Activated CD8-positive, alpha-beta memory T cell treated with anti-CD3 and anti-CD28 coated beads, Interleukin-2, amount 10 ng/mL, durations not matched to agents 7 days and 5 days (primary cell): ENCODE results near the gene SMCR8. TPM values are rescaled to one million over a fixed set of nuclear protein-coding genes. Genes with fewer than 3 reads are reported as not detected.

Source experiments
- ATAC-seq: fragments of 150-1000 bp; cut with Tn5 transposase; one replicate; pipeline ENCODE4 v1.10.0; 2021; ENCODE audit warnings: moderate library complexity
- CTCF ChIA-PET: fragments of 350-600 bp; sonication (Branson Sonifier 250); formaldehyde crosslinking; loops from one replicate; lab custom pipeline; 2021; ENCODE audit warnings: antibody characterized with exemption; lab: Charles Lee
- DNase-seq: peaks from one replicate; pipeline ENCODE4 v3.0.0-alpha.2; 2020
- H3K27ac Mint-ChIP-seq: one replicate; pipeline ENCODE4 v1.8.0; 2021; ENCODE audit warnings: mild to moderate bottlenecking, mixed read lengths
- H3K27me3 Mint-ChIP-seq: one replicate; pipeline ENCODE4 v1.8.0; 2021; ENCODE audit warnings: mixed read lengths
- H3K36me3 Mint-ChIP-seq: one replicate; pipeline ENCODE4 v1.8.0; 2021; ENCODE audit warnings: mild to moderate bottlenecking, mixed read lengths
- H3K4me1 Mint-ChIP-seq: one replicate; pipeline ENCODE4 v1.8.0; 2021; ENCODE audit warnings: mixed read lengths
- H3K4me3 Mint-ChIP-seq: one replicate; pipeline ENCODE4 v1.8.0; 2021; ENCODE audit warnings: mild to moderate bottlenecking, moderate library complexity, mixed read lengths
- H3K9me3 Mint-ChIP-seq: one replicate; pipeline ENCODE4 v1.8.0; 2022; ENCODE audit warnings: low read depth, mixed read lengths
- total RNA-seq, 2 experiments: library from RNA; stranded (reverse); gene quantifications; one replicate each; pipeline ENCODE4 v1.2.3, GENCODE V29; 2021

The SMCR8 gene, protein sequence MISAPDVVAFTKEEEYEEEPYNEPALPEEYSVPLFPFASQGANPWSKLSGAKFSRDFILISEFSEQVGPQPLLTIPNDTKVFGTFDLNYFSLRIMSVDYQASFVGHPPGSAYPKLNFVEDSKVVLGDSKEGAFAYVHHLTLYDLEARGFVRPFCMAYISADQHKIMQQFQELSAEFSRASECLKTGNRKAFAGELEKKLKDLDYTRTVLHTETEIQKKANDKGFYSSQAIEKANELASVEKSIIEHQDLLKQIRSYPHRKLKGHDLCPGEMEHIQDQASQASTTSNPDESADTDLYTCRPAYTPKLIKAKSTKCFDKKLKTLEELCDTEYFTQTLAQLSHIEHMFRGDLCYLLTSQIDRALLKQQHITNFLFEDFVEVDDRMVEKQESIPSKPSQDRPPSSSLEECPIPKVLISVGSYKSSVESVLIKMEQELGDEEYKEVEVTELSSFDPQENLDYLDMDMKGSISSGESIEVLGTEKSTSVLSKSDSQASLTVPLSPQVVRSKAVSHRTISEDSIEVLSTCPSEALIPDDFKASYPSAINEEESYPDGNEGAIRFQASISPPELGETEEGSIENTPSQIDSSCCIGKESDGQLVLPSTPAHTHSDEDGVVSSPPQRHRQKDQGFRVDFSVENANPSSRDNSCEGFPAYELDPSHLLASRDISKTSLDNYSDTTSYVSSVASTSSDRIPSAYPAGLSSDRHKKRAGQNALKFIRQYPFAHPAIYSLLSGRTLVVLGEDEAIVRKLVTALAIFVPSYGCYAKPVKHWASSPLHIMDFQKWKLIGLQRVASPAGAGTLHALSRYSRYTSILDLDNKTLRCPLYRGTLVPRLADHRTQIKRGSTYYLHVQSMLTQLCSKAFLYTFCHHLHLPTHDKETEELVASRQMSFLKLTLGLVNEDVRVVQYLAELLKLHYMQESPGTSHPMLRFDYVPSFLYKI
- 10 to 100 TPM; 27.5 to 31.3 TPM for total RNA-seq

DNA sequence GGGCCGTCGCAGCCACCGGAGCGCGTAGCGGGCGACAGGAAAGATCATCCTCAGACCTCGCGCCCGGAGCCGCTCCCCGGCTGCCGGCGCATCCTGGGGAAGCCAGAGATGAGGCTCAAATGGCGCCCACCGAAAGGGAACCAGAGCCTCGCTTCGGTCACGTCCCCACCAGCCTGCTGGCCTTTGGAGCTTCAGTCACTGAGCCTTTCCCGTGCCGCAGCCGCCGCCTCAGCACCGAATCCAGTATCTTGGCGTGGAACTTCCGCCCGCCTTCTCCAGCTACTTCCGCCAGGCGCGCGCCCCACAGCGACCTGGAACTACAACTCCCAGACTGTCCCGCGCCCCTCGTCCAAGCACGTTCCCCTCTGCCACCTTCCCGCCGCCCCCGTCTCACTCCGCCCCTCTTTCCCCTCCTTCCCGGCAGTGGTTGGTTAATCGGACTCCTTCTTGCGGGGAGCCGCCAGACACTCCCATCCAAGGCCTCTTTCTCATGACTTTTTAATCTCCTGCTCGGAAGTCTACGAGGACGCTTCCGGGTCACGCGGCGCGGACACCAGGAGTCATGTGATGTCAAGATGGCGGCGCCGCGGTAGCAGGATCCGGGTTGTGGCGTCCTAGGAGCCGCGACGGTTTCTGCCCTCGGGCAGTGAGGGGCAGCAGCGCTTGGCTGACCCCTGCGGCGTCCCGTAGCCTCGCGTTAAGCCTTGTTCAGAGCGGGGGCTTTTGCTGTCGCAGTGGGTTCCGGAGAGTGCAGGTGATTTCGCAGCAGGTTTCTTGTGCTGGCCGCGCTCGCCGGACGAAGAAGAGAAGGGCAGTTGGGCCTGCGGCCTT is at the start of gene SMCR8, which contains the start of gene TOP3A:
SMCR8 (plus strand) TSS at position 563 of the 831 bp plus-strand sequence. CDS start 497 bp downstream, outside the sequence.
TOP3A (minus strand) TSS at position 264 of the 831 bp plus-strand sequence; CDS start at position 48, 216 bp downstream.
- ATAC-seq (peak; percentile 92), DNase-seq (peak; percentile 99)

DNA sequence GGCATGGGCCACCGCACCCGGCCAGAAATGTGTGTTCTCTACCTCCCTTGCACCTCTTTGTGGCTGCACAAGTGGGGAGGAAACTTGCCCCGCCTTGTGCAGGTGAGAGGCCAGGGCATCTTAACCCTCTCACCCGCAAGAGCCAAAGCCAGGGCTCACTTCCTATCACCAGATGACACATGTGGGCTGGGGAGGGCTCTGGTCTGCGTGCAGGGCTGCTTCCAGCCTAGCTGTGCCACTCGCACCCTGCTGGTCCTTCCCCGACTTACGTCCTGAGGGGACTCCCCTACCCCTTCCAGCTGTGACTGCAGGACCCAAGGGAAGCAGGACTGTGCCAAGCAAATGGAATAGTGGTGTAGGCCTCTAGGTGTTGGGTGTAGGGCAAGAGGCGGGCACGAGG is 47.7 kb upstream of the SMCR8 start:
- ATAC-seq, result peak; percentile 42
- H3K27ac Mint-ChIP-seq, result peak overlapping the region; percentile 40
- no peak overlapping the region for H3K4me3 Mint-ChIP-seq
- peak; percentile 53 for DNase-seq
- CTCF ChIA-PET, result interaction anchor here (1.7 kb wide), 1 partner anchor 11 kb away, joined by 5 read pairs; no protein-coding TSS in a partner anchor
- no peaks in the 10 kb centered on the region for H3K27me3 Mint-ChIP-seq
- H3K36me3 Mint-ChIP-seq, result peaks cover 7% of the 10 kb centered on the region
- H3K9me3 Mint-ChIP-seq, result no peaks in the 10 kb centered on the region
- H3K4me1 Mint-ChIP-seq, result peaks cover 25% of the 10 kb centered on the region

More for the DNA sequence above, at the start of gene SMCR8, which contains the start of gene TOP3A:
- peak within 1 kb of the TSS; percentile 99 for H3K27ac Mint-ChIP-seq
- CTCF ChIA-PET, result interaction anchor here (0.6 to 2.3 kb wide), 2 partner anchors 17 to 40 kb away, joined by 4 to 7 read pairs; no protein-coding TSS in a partner anchor
- H3K27me3 Mint-ChIP-seq, result no peaks in the 10 kb centered on the region
- H3K4me3 Mint-ChIP-seq, result peak within 1 kb of the TSS; percentile 88
- no peaks in the 10 kb centered on the region for H3K9me3 Mint-ChIP-seq
- H3K4me1 Mint-ChIP-seq, result peaks cover 74% of the 10 kb centered on the region
- H3K36me3 Mint-ChIP-seq, result peaks cover 40% of the 10 kb centered on the region

DNA sequence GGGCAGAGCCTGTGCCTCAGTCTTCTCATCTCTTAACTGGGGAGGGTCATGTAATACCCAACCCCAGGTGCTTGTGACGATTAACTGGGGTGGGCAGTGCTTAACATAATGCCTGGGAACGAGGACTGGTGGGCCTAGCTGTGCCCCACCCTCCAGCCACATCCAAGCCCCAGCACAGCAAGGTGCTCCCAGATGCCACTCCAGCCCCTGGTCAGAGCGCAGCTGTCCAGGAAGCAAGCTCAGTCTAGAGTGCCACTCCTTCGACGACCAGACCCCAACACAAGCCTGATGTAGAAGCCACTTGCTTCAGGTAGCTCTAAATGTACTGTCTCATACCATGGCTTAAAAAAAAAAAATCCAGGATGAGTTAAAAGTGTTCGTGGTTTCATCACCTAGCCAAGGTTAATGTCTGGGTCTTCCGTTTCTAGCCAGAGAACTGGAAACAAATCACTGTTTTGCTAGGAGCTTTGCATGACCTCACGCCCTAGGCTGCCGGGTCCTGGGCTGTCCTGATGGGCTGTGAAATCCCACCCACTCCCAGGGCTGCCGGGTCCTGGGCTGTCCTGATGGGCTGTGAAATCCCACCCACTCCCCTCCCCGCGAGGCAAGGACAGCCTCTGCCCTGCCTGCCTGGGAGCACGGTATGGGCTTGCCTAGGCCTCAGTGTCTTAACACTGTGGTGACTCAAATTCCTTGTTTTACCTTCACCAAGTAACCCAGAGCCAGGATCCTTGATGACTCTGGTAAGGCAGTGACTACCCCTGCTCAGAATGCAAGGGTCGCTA is 47.0 kb upstream of the SMCR8 start:
- ATAC-seq (peak; percentile 35), DNase-seq (no peak)
- H3K4me3 Mint-ChIP-seq, result no peak overlapping the region
- H3K27me3 Mint-ChIP-seq, result no peaks in the 10 kb centered on the region
- peak overlapping the region; percentile 40 for H3K27ac Mint-ChIP-seq
- CTCF ChIA-PET, result interaction anchor here (0.6 to 1.8 kb wide), 3 partner anchors 9 to 173 kb away, joined by 4 to 5 read pairs (median 4); partner anchors contain the start of gene FLII
- peaks cover 25% of the 10 kb centered on the region for H3K4me1 Mint-ChIP-seq
- H3K9me3 Mint-ChIP-seq, result no peaks in the 10 kb centered on the region
- H3K36me3 Mint-ChIP-seq, result peaks cover 11% of the 10 kb centered on the region

DNA sequence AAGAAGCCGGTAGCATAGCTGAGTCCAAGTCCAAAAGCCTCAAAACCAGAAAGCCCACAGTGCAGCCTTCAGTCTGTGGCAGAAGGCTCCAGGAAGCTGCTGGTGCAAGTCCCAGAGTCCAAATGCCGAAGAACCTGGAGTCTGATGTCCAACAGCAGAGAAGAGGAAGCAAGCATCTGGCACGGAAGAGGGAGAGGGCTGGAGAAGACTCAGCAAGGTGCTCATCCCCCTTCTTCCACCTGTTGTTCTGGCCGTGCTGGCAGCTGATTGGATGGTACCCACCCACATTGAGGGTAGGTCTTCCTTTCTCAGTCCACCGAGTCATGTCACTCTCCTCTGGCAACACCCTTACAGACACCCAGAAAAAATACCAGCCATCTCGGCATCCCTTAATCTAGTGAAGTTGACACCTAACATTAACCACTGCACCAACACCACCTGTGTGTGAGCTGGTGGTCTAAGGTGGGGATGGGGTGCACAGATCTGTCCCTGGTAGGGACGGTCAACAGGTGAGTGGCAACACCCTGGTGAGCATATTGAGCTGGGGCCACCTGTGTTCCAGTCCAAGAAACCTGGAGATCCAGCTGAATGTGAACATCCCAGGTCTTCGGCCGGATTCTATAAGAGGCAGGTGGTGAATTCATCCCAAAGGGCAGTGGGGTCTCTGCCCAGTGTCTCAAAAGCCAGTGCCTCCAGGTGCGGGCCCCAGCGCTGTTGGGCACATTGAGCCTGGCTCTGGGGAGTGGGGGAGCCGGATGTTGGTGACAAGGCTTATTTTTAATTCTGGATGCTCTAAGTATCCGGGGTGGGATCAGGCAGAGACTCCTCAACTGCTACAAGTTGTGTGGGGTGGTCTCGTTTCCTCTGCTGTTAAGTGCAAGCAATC is 44.8 kb upstream of the SMCR8 start:
- no peak for DNase-seq
- CTCF ChIA-PET, result no interaction called here
- Mint-ChIP-seq H3K4me3 (no peak overlapping the region), H3K36me3 (peaks cover 10% of the 10 kb centered on the region), H3K4me1 (peaks cover 25% of the 10 kb centered on the region), H3K9me3 (no peaks in the 10 kb centered on the region), H3K27me3 (no peaks in the 10 kb centered on the region), H3K27ac (no peak overlapping the region)
- no peak for ATAC-seq

DNA sequence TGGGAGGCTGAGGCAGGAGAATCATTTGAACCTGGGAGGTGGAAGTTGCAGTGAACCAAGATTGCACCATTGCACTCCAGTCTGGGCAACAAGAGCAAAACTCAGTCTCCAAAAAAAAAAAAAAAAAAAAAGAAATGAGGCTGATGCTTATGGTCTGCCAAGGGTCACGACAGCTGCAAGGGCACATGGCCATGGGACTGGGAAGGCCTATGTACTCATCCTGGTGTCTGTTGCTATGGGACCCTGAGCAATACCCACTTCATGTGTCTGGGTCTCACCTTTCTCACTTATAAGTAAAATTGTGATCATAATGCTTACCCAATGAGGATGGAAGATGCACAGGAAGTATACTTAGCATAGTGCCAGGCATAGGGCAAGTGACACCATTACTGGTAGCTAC is 38.0 kb upstream of the SMCR8 start:
- CTCF ChIA-PET, result interaction anchor here (0.7 kb wide), 1 partner anchor 243 kb away, joined by 3 read pairs; no protein-coding TSS in a partner anchor
- peaks cover 38% of the 10 kb centered on the region for H3K36me3 Mint-ChIP-seq

DNA sequence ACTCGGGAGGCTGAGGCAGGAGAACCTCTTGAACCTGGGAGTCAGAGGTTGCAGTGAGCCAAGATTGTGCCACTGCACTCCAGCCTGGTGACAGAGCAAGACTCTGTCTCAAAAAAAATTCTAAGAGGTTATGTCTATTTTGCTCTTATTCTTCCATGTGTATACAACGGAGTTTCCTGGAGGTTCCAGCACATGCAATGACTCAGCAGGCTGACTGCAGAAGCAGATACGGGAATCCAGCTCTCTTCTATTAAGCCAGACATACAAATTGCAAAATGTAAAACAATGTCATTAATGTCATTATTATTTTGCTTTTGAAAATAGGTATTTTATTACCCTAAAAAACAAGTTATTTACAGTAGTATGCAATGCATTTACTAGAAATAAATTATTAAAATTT is 36.2 kb upstream of the SMCR8 start:
- no peak overlapping the region for H3K27ac Mint-ChIP-seq
- H3K4me3 Mint-ChIP-seq, result no peak overlapping the region
- ATAC-seq (no peak), DNase-seq (no peak)
- H3K27me3 Mint-ChIP-seq, result no peaks in the 10 kb centered on the region
- no peaks in the 10 kb centered on the region for H3K9me3 Mint-ChIP-seq
- peaks cover 44% of the 10 kb centered on the region for H3K36me3 Mint-ChIP-seq
- CTCF ChIA-PET, result no interaction called here
- no peaks in the 10 kb centered on the region for H3K4me1 Mint-ChIP-seq

More for the DNA sequence above, 38.0 kb upstream of the SMCR8 start:
- DNase-seq (no peak), ATAC-seq (no peak)
- Mint-ChIP-seq H3K9me3 (no peaks in the 10 kb centered on the region), H3K27me3 (no peaks in the 10 kb centered on the region), H3K4me3 (no peak overlapping the region), H3K27ac (no peak overlapping the region), H3K4me1 (no peaks in the 10 kb centered on the region)

DNA sequence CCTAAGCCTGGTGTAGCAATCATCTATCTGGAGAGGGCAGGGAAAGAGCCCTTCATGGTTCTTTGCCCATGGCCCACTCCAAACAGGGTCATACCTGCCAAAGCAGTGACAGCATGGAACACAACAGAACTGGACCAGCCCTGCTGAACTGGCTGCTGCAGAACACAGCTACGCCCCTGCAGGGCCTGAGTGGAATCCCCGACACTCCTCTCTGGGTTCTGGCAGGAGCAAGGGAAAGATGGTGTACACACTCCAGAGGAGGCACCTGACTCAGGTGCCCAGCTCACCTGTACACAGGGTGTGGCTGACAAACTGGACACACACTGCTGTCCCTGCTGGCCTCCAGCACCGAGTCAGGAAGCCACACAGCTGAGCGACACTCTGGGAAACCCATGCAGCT is 34.8 kb upstream of the SMCR8 start:
- no peaks in the 10 kb centered on the region for H3K9me3 Mint-ChIP-seq
- H3K4me3 Mint-ChIP-seq, result no peak overlapping the region
- H3K36me3 Mint-ChIP-seq, result peaks cover 53% of the 10 kb centered on the region
- H3K27ac Mint-ChIP-seq, result no peak overlapping the region
- CTCF ChIA-PET, result no interaction called here
- H3K4me1 Mint-ChIP-seq, result no peaks in the 10 kb centered on the region
- DNase-seq (no peak), ATAC-seq (no peak)
- H3K27me3 Mint-ChIP-seq, result no peaks in the 10 kb centered on the region

DNA sequence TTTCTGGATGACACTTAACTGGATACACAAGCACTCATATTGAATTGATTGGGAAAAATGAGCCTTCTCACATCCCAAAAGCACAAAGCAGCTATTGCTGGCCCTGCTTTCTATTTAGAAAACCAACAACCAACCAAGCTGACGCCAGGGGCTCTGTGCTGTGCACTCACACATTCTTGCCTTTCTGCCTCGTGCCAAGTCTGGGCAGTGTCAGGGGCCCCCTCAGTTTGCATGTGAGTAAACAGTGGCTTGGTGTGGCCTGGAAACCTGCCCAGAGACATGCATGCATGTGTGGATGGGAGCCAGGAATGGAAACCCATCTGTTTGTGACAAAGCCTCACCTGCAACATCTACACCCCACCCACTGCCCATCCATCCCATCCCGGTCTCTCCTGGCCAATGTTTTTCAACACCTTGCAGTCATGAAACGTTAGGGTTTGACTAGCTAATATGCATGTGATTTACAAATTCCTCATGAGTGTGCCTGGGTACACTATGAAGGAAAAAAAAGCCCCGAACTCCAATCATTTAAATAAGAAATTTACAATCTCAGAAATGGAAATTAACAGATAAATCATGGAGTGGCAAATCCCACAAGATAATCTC is 34.2 kb upstream of the SMCR8 start:
- CTCF ChIA-PET, result no interaction called here
- no peaks in the 10 kb centered on the region for H3K9me3 Mint-ChIP-seq
- no peak for ATAC-seq

DNA sequence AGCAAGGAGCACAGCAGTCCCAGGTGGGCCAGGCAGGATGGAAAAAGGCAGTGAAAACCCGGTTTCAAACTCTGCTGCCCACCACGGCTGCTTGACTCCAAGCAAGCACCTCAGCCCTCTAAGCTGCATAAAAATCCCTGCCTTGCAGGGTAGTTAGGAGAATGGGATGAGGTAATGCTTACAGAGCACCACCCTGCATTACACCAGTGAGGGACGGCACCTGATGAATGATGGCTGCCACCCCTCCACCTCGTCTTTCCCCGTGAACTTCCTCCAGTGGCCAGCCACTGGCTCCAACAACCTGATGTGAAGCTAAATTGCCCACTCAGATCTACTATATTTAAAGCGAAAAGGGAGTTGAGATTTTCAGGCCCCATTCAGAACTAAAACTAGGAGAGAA is 33.3 kb upstream of the SMCR8 start:
- CTCF ChIA-PET, result interaction anchor here (0.6 kb wide), 1 partner anchor 64 kb away, joined by 3 read pairs; no protein-coding TSS in a partner anchor
- H3K4me1 Mint-ChIP-seq, result no peaks in the 10 kb centered on the region
- H3K9me3 Mint-ChIP-seq, result no peaks in the 10 kb centered on the region
- H3K27ac Mint-ChIP-seq, result no peak overlapping the region
- H3K4me3 Mint-ChIP-seq, result no peak overlapping the region
- H3K36me3 Mint-ChIP-seq, result peaks cover 54% of the 10 kb centered on the region
- ATAC-seq (no peak), DNase-seq (no peak)
- no peaks in the 10 kb centered on the region for H3K27me3 Mint-ChIP-seq

More for the DNA sequence above, 34.2 kb upstream of the SMCR8 start:
- no peaks in the 10 kb centered on the region for H3K27me3 Mint-ChIP-seq
- no peak overlapping the region for H3K4me3 Mint-ChIP-seq
- H3K27ac Mint-ChIP-seq, result no peak overlapping the region
- H3K4me1 Mint-ChIP-seq, result no peaks in the 10 kb centered on the region
- peaks cover 56% of the 10 kb centered on the region for H3K36me3 Mint-ChIP-seq
- DNase-seq, result no peak

DNA sequence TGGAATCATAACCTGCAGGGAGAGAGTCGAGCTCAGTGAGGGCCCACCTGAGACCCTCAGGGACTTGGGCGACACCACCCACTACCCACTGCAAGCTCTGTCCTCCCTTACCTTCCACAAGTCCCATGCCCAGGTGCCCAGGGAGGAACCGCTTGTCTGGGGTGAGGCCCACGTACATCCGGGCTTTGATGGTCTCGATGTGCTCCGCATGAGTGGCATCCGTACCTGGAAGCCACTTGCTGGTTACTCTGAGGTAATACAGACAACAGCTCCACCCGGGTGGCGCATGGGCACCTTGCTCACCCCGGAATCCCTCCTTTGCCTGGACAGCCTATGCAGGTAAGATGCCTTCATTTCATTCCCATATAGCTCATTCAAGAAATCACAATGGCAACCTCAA is 29.8 kb upstream of the SMCR8 start:
- ATAC-seq, result no peak
- Mint-ChIP-seq H3K4me1 (no peaks in the 10 kb centered on the region), H3K4me3 (no peak overlapping the region), H3K27me3 (no peaks in the 10 kb centered on the region), H3K27ac (no peak overlapping the region), H3K9me3 (no peaks in the 10 kb centered on the region), H3K36me3 (peaks cover 66% of the 10 kb centered on the region)
- no peak for DNase-seq
- CTCF ChIA-PET, result interaction anchor here (1.2 kb wide), 1 partner anchor 68 kb away, joined by 3 read pairs; no protein-coding TSS in a partner anchor
